Measurements from ENCODE around the gene SSTR3.

DNA sequence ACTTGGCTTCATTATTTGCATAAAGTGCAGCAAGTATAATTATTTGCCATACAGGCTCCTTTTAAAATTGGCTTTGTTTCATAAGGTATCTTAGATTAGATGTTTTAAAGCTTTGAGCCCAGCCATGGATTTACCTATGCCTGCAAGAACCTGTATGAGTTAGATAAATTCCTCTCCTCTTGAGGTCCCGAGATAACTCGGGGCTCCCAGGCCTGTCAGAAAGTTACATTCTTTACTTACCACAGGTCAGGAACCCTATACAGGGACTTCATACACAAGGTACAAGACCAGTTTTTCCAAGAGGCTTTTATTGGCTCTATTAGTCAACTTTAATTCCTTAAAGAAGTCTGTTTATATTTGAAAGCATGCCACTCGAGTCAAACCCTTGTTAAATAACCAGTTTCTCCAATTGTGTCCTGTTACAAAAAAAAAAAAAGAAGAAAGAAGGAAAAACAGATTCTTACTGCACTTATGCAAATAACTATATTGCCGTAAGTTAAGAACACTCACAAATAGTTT, 22.0 kb downstream of the SSTR3 start:
- TF ChIP-seq, protein P1, sequence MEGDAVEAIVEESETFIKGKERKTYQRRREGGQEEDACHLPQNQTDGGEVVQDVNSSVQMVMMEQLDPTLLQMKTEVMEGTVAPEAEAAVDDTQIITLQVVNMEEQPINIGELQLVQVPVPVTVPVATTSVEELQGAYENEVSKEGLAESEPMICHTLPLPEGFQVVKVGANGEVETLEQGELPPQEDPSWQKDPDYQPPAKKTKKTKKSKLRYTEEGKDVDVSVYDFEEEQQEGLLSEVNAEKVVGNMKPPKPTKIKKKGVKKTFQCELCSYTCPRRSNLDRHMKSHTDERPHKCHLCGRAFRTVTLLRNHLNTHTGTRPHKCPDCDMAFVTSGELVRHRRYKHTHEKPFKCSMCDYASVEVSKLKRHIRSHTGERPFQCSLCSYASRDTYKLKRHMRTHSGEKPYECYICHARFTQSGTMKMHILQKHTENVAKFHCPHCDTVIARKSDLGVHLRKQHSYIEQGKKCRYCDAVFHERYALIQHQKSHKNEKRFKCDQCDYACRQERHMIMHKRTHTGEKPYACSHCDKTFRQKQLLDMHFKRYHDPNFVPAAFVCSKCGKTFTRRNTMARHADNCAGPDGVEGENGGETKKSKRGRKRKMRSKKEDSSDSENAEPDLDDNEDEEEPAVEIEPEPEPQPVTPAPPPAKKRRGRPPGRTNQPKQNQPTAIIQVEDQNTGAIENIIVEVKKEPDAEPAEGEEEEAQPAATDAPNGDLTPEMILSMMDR (IDR thresholded peaks at IDR 0.05): no peak
- TF ChIP-seq EP300 (IDR thresholded peaks at IDR 0.05): no peak
- TF ChIP-seq POLR2A (IDR thresholded peaks at IDR 0.05; ENCODE audit: low read depth): no peak
